SK-N-SH treated with all-trans-retinoic acid at 6 μM for 48 hours (cell line): ENCODE data around the gene RNPS1.

ENCODE experiments used
- ESRRG ChIP-seq: fragments of 250-450 bp; sonication (Bioruptor Pico); IDR thresholded peaks from 2 replicates; pipeline ENCODE4 v1.6.1; 2021; ENCODE audit warnings: mild to moderate bottlenecking
- PATZ1 ChIP-seq: fragments of 250-450 bp; sonication (Bioruptor Pico); IDR thresholded peaks from 2 replicates; pipeline ENCODE4 v1.8.0; 2020; ENCODE audit warnings: mild to moderate bottlenecking, moderate library complexity, borderline replicate concordance
- PPARA ChIP-seq: fragments of 250-450 bp; sonication (Bioruptor Pico); IDR thresholded peaks from 2 replicates; pipeline ENCODE4 v1.5.0; 2020; ENCODE audit warnings: mild to moderate bottlenecking, borderline replicate concordance
- RARB ChIP-seq: fragments of 250-450 bp; sonication (Bioruptor Pico); IDR thresholded peaks from 2 replicates; pipeline ENCODE4 v1.8.0; 2021; ENCODE audit warnings: mild to moderate bottlenecking, moderate library complexity
- TOX ChIP-seq: fragments of 250-450 bp; sonication (Bioruptor Pico); IDR thresholded peaks from 2 replicates; pipeline ENCODE4 v1.8.0; 2021; ENCODE audit warnings: mild to moderate bottlenecking, moderate library complexity, borderline replicate concordance
- TSHZ2 ChIP-seq: fragments of 250-450 bp; sonication (Bioruptor Pico); IDR thresholded peaks from 2 replicates; pipeline ENCODE4 v1.5.0; 2020; ENCODE audit warnings: mild to moderate bottlenecking, moderate library complexity
- ZC3H10 ChIP-seq: fragments of 250-450 bp; sonication (Bioruptor Pico); IDR thresholded peaks from 2 replicates; pipeline ENCODE4 v1.5.1; 2021; ENCODE audit warnings: mild to moderate bottlenecking, moderate library complexity
- ZFP3 ChIP-seq: fragments of 250-450 bp; sonication (Bioruptor Pico); IDR thresholded peaks from 2 replicates; pipeline ENCODE4 v1.5.0; 2020; ENCODE audit warnings: mild to moderate bottlenecking, moderate library complexity
- ZFP30 ChIP-seq: fragments of 450-650 bp; formaldehyde crosslinking; IDR thresholded peaks from 2 replicates; pipeline ENCODE4 v1.5.0; 2022; ENCODE audit warnings: mild to moderate bottlenecking, moderate library complexity
- ZNF8 ChIP-seq: fragments of 450-650 bp; formaldehyde crosslinking; IDR thresholded peaks from 2 replicates; pipeline ENCODE4 v1.5.0; 2020; ENCODE audit warnings: mild to moderate bottlenecking, moderate library complexity

- TF ChIP-seq TOX (CRISPR knock-in tag) (no peak), ZFP3 (CRISPR knock-in tag) (no peak), RARB (CRISPR knock-in tag) (no peak), ZNF8 (no peak), TSHZ2 (CRISPR knock-in tag) (no peak), ESRRG (CRISPR knock-in tag) (no peak), PATZ1 (CRISPR knock-in tag) (no peak), ZC3H10 (CRISPR knock-in tag) (no peak), PPARA (CRISPR knock-in tag) (no peak), ZFP30 (CRISPR knock-in tag) (no peak)
Measured at GRCh38 chr16:2297506-2297860, 29.6 kb upstream of the RNPS1 start.
